ENCODE results near the gene HES5.
"Not testable (repeated sequence)": the region's sequence is repeated elsewhere in the genome, so short reads cannot be mapped to it uniquely, and the experiment has no call there.

Gene HES5

DNA sequence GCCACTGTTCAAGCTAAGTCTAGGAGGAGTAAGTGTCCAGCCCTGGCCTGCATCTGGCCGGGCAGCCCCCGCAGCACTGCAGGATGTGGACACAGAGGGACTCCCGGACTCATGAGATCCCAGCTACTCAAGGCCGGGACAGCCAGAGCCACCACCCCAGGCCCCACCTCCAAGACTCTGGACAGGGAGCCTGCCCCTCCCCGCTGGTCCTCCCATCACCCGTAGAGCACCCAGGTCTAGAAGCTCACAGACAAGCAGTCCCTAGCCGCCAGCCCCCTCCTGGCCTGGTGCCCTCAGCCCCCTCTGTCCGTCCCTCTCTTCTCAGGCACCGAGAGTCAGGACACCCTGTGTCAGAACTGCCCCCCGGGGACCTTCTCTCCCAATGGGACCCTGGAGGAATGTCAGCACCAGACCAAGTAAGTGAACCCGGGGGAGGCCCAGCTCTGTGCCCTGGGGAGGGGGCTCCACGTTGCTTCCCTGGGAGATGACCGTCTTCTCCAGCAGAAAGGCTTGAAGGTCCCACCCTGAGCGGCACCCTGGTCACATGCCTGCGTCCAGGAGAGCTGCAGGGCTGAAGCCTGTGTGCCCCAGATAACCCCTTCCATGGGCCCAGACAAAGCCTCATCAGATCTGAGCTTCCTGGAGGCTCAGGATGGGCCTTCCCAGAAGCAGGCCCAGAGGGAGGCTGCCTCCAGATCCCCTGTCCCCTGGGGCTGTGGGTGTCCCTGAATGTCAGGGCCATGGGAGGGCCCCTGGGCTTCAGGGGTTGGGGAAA lies 30.4 kb upstream of the HES5 start:
- DNase-seq, result no peak

DNA sequence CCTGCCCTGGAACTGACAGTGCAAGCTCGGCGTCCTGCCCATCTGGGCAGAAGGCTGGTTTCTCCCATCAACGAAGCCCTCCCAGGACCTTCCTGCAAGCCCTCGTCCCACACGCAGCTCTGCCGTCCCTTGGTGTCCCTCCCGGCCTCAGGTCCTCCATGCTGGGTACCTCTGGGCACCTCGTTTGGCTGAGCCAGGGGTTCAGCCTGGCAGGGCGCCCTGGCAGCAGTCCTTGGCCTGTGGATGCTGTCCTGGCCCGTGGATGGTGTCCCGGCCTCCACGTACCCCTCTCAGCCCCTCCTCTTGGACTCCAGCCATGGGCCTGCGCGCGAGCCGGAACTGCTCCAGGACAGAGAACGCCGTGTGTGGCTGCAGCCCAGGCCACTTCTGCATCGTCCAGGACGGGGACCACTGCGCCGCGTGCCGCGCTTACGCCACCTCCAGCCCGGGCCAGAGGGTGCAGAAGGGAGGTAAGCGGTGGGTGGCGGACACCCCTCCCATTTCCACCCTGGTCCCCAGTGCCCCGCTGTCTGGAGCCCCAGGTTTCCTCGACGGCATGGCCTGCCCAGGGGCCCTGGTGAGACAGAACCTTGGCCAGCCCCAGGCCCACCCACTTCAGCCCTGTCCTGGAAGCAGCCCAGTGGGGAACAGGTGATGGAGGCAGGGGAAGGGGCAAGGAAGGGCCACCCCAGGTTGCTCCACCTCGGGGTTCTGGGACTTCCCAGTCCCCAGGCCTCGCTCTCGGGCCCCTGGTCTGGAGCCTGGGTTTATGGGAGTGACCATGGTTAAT lies 29.6 kb upstream of the HES5 start:
- DNase-seq, result no peak

DNA sequence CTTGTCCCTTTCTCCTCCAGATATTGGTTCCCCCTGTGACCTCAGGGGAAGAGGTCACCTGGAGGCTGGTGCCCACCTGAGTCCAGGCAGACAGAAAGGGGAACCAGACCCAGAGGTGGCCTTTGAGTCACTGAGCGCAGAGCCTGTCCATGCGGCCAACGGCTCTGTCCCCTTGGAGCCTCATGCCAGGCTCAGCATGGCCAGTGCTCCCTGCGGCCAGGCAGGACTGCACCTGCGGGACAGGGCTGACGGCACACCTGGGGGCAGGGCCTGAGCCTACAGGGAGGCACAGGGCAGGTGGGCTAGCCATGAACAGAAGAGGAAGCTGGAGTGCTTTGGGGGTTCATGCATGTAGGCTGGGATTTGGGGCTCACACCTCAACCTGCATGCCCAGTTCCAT lies 28.8 kb upstream of the HES5 start:
- no peak for DNase-seq

DNA sequence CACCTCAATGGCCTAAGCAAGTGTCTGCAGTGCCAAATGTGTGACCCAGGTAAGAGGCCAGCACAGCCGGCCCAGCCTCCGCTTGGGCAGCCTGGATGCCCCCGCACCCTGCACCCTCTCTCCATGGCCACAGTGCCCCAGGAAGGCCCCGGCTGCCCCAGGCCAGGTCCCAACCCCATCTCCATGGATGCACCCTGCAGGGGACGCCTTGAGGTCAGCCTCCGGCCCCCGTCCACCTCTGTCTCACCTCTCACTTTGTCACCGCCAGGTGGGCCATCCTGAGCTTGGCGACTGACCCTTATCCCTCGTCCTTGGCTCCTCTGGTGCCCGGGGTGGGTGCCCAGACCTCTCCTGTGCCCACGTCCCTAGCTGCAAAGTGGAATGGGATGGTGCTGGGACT lies 28.4 kb upstream of the HES5 start:
- DNase-seq, result no peak

DNA sequence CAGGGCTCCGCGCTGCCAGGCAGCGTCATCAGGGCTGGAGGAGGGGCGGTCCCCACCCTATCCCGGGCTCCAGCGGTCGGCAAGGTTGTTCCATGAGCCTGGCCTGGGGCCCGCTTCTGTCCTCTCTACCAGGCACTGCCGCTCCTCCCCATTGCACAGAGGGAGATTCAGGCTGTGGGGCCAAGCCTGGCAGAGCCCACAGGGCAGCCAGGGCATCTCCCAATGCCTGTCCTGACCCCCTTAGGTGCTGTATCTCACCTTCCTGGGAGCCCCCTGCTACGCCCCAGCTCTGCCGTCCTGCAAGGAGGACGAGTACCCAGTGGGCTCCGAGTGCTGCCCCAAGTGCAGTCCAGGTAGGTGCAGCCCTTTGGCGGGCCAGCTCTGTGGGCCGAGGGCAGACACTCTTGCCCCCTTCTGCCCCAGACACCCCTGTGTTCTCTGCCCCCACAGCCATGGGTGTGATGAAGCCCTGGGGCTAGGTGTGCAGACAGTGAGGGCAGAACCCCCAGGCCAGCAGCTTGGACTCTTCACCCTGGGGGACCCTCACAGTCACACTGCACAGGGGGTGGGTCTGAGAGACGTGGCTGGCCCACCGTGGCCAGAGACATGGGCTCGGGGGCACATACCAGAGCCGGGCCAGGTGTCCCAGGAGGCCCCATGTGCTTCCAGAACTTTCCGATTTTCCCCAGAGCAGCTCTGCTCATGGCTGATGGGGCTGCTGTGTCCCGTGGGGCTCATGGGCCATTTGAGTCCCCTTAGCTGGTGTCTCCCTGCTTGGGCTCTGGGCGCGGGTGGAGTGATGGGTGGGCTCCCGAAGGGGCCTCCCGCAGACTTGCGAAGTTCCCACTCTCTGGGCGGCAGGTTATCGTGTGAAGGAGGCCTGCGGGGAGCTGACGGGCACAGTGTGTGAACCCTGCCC lies 27.7 kb upstream of the HES5 start:
- DNase-seq, result no peak

DNA sequence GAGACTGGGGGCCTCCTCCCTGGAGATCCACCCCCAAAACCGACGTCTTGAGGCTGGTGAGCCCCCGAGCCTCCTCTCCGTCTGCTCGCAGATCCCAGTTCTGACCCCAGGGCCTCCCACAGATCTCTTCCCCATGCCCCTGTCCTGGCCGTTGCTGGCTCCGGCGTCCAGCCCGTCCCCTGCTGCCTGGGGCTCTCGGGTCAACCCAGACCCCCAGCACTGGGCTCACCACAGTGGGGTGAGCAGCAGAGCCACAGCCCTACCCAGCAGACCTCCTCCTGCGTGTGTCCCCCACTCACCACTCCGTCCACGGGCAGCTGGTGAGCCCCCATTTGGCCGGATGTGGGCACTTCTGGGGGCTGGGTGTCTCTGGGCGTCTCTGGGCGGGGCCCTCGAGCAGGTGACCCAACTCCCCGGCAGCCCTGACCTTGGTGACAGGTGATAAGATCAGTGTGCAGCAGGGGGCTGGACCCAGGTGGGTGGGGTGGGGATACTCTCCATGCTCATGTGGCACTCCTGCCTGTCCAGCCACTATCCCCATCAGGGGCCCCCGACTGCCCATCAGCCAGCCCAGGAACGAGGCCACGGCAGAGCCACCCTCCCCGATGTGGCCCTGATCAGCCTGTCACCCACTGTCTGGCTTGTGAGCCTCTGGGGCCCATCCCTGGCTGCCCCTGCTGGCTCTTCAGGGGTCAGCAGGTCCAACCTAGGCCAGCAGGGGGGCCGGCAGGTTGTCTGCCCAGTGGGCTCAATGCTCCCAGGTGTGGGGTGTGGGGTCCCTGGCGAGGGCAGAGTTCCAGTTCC lies 26.8 kb upstream of the HES5 start:
- DNase-seq, result no peak

DNA sequence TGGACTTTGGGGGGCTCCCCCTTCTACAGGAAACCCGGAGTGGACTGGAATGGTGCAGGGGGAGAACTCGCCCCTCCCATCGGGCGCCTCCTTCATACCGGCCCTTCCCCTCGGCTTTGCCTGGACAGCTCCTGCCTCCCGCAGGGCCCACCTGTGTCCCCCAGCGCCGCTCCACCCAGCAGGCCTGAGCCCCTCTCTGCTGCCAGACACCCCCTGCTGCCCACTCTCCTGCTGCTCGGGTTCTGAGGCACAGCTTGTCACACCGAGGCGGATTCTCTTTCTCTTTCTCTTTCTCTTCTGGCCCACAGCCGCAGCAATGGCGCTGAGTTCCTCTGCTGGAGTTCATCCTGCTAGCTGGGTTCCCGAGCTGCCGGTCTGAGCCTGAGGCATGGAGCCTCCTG lies 26.2 kb upstream of the HES5 start, which contains the start of gene TNFRSF14:
TSS of gene TNFRSF14 (plus strand) at position 95 of the 401 bp plus-strand sequence. CDS start at position 389, 294 bp downstream.
- no peak for DNase-seq

DNA sequence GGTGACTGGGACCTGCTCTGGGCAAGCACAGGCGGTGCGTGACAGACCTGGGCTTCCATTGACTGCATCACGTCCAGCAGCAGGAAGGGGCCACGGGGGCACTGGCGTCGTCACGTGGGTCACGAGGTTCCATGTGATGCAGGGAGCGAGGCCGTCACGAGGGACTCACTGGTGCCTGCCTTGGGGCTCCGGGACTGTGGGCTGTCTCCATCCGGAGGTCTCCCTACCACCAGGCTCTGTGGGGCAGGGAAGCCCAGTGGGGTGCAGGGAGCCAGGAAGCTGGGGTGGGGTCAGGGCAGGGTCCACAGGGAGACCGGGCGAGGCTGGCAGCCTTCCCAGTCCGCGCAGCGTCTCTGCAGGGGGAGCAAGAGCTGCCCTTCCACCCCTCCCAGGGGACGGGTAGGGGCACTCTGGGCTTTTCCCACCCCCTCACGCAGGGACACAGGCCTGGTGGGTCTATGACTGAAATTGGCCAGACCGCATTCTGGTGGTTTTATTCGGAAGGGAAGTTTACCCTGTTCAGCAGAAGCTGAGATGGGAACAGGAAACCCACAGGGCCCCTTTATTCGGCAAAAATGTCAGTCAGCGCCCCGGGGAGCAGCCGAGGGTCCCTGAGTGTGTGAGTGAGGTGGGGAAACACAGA lies 25.7 kb upstream of the HES5 start:
- DNase-seq, result no peak

DNA sequence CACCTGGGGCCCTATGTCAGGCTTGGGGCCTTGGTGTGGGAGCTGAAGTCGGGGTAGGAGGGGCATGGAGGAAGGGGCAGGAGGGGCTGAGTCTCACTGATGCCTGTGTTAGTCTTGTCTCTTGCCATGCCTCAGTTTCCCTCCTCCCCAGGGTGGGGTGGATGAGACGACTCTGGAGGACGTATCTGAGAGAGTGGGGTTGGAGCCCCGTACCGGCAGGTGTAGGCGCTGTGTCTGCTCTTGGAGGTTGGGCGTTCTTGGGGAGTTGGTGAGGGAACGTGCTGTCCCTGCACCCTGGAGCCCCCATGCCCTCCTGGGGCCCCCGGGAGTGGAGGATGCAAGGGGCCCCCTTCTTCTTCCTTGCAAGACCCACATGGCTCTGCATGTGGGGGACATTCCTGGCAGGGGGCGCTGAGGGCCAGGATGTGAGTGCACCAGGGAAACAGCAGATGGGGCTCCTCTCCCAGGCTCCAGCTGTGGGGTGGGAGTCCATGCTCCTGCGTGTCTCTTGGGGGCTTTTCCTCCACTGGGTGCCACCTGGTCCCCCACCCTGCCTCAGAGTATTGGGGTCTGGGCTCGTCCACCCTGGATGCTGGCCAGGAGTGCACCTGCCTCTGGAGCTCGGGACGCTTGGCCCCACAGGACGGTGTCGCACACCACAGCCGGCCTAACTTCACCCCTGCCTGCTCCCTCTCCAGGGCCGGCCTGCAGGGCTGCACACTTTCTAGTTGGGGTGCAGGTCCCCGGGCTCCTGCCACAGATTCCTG lies 24.7 kb upstream of the HES5 start:
- no peak for DNase-seq

DNA sequence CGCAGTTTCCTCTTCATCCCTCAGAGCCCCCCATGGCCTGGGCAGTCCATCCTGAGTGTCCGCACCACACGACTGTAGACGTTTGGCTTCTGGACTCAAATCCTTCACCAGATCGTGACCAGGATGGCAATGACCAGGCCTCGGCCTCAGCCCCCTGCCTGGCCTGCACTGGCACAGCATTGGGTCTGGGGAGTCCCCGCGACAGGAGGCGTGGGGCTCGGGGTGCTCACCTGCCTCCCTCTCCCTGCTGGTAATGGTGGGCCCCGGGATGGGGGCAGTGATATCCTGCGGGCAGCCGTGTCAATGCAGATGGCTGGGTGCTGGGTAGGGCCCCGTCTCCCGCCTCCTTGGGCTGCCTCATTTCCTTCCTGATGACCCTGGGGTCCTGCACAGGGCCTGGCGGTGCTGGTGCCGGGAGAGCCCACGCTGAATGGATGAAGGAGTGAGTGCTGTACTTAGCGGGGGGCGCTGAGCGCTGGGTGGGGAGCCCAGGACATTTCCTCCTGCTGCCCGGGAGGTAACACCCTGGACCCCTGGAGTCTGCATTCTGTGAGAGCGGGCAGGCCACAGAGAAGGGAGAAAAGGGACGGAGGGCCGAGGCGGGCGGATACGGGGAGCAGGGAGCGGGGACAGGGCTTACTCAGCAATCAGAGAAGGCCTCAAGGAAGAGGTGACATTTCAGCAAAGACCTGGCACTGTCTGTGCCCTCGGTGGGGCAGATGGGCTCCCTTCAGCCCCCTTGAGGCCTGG lies 24.0 kb upstream of the HES5 start:
- DNase-seq, result no peak

DNA sequence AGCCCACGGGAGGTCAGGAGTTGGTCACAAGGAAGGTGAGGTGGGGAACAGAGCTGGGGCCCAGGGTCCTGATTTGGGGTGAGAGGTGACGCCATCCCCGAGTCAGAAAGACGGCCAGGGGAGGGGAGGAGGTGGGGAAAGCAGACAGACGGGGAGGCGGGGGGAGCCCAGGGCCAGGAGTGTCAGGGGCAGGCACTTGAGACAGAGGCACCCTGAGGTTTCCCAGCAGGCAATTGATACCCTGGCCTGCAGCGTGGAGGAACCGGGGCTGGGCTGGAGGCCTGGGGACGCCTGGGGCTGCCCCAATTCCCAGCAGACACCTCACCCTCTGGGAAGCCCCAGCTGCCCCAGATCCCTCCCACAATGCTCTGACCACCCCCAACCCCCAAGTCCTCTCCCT lies 23.0 kb upstream of the HES5 start:
- not testable (repeated sequence) for DNase-seq

DNA sequence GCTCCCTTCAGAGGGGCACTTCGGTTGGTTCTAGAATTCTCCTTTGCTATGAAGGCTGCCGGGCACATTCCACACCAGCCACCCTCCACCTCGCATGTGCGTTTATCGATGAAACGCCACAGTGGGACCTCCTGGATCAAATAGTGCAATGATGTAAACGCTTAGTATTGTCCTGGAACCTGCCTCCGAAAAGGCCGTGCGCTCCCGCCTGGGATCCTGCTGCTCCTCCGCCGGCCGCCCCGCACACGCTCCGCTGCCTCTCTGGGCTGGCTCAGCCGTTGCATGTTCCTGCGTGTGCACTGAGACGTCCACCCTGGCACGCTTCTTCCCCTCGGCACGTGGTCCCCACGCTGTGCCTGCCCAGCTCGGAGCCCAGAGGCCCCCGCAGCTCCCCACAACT lies 22.1 kb upstream of the HES5 start:
- no peak for DNase-seq

DNA sequence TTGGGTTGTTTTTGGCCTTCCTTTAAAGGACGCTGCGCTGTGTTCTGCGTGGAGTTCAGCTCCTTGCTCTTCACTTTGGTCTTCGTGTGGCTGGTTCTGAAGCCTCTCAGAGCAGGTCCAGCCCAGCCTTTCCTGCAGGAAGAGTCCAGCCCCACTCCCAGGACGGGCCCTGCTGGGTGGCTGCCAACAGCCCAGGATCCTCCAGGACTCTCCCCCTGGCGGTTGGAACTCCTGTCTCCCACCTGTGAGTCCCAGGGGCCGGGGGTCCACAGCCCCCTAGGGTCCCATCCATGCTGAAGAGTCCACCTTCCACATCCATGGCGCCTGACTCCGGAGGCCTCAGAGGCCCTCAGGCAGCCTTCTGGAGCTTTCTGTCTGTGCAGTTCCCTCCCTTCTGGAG lies 21.5 kb upstream of the HES5 start:
- DNase-seq, result not testable (repeated sequence)

DNA sequence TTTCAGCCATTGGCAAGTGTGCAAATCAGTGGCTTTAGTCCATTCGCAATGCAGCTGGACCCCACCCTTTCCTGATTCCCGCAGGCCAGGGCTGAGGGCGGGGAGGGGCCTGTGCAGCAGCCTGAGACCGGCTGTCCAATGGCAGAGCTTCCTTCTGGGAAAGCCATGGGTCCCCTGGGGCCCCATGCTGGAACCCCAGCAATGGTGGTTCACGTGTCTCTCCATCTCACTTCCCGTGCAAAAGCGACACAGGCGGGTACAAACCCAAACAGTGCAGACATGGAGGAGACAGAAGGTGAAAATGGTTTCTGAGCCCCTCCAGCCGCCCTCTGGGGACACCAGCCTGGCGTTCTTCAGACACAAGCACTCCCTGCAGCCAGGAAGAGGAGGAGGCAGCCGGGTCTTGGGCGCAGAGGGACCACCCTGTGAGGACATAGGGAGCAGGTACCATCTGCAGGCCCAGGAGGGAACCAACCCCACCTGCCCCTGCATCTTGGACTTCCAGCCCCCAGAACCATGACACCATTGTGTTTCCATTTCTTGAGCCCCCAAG lies 20.3 kb upstream of the HES5 start:
- DNase-seq, result not testable (repeated sequence)

DNA sequence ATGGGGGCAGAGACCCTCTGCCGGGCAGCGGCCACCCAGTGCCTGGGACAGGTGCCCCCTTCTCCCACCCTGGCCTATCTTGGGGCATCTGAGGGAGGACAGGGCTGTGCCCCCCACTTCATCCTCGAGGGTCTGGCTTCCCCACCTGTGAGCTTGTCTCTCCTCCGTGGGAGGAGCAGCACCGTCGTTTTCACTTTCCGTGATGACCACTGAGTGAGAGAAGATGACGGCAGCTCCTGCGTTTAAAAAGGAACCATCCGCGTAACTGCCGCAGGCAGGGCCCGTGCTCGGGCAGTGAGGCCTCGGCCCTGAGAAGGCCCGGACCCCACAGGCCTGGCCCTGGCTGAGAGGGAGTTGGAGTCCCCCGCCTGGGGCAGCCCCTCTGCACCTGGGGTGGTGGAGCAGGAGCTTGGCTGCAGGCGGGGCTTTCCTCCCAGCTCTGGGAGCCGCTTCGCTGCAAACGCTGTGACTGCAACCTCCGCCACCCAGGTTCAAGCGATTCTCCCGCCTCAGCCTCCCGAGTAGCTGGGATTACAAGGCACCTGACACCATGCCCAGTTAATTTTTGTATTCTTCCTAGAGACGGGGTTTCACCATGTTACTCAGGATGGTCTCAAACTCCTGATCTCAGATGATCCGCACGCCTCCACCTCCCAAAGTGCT lies 19.4 kb upstream of the HES5 start:
- not testable (repeated sequence) for DNase-seq

DNA sequence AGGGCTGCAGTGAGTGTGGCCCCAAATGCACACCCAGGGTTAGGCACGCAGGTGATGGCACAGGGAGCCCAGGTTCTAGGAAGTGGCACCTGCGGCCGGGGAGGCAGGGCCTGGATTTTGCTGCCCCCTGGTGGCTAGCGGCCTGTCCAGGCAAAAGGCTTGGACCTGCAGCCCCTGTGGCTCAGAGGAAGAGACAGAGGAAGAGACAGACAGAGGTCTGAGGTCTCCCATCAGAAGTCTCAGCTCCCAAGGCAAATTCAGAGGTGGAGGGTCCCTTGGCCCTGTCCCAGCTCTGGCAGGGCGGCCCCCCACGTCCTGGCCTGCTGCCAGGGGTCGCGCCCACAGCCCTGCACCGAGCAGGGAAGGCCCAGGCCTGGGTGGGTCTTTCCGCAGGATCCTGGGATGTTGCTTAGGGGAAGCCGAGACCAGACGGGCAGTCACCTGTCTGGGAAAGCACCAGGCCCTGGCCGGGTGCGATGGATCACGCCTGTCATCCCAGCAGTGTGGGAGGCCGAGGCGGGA lies 18.1 kb upstream of the HES5 start:
- peak; percentile 66 to 72 for DNase-seq

DNA sequence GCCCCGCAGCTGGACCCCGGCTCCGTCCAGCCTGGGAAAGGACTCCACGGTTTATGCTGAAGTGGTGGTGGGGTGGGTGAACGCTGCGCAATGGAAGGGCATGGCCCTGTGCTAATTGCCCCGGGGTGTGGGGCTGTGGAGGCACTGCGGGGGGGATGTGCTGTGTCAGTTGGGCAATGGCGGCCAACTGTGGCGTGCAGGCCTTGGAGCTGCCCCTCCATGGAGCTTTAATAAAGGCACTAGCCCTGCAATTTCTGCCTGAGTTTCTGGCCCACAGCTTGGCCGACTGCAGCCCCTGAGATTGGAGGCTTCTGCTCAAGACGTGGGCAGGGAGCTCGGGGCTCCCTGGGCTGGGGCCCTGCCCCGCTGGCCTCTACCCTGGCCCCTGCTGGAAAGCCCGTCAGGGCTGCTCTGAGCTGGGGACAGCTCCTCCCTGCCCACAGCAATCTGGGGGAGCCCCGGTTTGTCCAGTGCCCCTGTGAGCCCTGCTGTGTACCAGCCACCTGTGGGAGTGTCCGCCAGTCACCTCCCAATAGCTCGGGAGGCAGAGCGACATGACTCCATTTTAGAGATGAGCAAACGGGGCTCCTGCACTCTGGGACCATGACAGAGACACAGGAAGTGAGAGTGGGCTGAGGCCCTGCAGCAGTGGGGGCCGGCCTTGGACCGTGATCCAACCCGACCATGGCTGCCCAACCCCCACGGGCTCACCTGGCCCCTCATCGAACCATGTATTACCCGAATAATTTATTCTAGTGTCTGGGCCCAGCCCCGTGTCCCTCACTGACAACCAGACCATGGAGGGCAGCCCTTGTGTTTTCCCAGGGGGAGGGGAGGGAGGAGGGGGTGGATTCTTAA lies 17.4 kb upstream of the HES5 start:
- no peak for DNase-seq
